HG02943 (cell line): ENCODE results near the gene IL6ST.

Source experiments
- ATAC-seq: cut with Tn5 transposase; IDR thresholded peaks from one replicate; pipeline ENCODE4 v1.9.1; 2021; ENCODE audit warnings: mild to moderate bottlenecking, low read depth, moderate library complexity; ENCODE audit not compliant: unreplicated experiment

The IL6ST gene

DNA sequence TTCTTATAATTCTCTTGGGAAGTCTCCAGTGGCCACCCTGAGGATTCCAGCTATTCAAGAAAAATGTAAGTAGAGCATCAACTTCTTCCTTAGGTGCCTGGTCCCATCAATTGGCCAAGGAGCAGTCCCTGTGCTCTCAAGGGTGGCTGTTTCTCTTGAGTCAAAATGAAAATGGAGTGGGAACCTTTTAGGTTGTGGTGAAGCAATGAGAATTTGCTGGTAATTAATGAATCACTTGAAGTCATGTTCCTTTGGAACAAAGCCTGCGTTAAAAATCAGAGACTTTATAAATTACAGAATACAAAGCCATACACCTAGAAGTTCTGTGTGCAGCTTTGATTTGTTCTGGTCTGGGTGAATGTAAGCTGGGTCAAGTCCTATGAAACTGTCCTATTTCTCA is 94.7 kb downstream of the IL6ST start:
- no peak for ATAC-seq

GRCh38 chr5:55899344-55899743 is 95.4 kb downstream of the IL6ST start:
- ATAC-seq: no peak

DNA sequence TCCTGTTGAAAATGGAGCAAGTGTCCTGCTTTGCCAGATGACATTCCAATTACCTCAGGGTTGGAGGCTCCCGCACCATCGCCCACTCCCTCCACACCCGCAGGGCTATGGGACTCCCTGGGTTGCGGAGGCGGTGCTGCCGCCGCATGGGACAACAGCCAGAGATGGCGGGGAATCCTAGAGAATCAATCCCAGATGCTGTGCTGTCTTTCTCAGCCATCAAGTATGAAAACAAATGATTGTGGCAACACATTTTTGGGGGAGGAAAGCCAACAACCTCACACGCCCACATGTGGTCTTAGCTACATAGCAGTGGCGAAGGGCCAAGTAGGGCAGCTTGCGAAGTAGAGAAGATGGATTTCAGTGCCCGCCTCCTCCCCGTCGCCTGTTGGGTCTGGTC is 96.9 kb downstream of the IL6ST start:
- no peak for ATAC-seq

DNA sequence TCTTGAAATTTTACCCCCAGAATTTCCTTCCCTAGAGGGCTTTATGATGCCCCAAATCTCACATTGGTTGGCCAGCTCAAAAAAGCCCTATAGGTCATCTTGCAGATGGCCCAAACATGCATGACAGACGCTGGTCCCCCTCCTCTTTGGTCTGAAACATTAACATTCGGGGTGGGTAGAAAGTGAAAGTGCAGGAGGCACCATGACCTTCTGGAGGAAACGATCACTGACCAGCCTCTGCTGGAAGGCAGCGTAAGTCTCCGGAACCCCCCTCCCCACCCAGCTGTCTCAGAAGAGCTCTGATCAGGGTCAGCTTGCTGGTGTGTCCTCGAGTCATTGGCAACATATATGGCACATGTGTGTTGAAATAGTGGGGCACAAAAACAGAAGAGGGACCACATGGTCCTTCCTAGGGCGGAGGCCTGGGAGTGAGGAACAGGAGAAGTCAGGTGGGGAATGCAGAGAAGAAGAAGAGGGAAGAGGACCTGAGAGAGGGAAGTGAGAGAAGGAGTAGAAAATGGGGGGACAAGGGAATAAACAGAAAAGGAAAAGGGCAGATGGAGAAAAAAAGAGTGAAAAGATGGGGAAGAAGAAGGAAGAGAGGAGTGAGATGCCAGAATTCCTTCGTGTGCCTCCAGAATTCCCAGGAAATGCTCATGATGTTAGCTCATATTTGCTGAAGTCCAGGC is 97.4 kb downstream of the IL6ST start:
- ATAC-seq: no peak

DNA sequence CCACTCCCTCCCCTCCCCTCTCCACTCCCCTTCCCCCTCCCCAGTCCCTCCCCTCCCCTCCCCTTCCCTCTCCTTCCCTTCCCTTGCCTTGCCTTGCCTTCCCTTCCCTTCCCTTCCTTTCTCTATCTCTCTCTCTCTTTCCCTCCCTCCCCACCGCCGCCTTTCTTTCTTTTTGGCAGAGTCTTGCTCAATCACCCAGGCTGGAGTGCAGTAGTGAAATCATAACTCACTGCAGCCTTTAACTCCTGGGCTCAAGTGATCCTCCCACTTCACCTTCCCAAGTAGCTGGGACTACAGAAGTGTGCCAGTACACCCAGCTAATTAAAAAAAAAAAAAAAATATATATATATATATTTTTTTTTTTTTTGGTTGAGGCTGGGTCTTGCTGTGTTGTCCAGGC is 98.1 kb downstream of the IL6ST start:
- ATAC-seq: no peak

DNA sequence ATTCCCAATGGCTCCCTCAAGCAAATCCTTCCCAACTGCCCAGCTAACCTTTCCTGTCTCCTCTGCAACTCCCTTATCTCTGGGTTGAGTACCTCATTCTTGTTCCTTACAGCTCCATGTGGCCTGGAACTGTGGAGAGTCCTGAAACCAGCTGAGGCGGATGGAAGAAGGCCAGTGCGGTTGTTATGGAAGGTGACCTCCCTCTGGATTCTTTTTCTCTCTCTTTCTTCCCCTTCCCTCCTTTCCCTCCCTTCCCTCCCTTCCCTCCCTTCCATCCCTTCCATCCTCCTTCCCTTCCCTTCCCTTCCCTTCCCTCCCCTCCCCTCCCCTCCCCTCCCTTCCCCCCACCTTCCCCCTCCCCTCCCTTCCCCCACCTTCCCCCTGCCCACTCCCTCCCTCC is 98.5 kb downstream of the IL6ST start:
- no peak for ATAC-seq

GRCh38 chr5:55895346-55895745 is 99.4 kb downstream of the IL6ST start:
- no peak for ATAC-seq

GRCh38 chr5:55894135-55894534 is 100.6 kb downstream of the IL6ST start:
- no peak for ATAC-seq

GRCh38 chr5:55892479-55892878 is 102.3 kb downstream of the IL6ST start:
- ATAC-seq: no peak

GRCh38 chr5:55888205-55888604 is 106.6 kb downstream of the IL6ST start:
- no peak for ATAC-seq

- no peak for ATAC-seq
These were observed 109.4 kb downstream of the IL6ST start for GRCh38 chr5:55885359-55885758.
